Measurements from ENCODE around the gene GALNT15. TPM values are rescaled to one million over a fixed set of nuclear protein-coding genes. Genes with fewer than 3 reads are reported as not detected.

GALNT15 gene
- total and polyA plus RNA-seq, 2 donors (not counting 1 experiment from before 2014, with no cell fraction given) = 10.7 to 37.7 TPM

GRCh38 chr3:16264708-16265454 is 90.4 kb downstream of the GALNT15 start, which contains the start of the genes DPH3 and OXNAD1:
Gene DPH3, minus strand, starts transcription at chr3:16264943. Its CDS starts 67 bp downstream, at chr3:16264876.
Gene OXNAD1, plus strand, starts transcription at chr3:16265212. Its CDS starts 5,741 bp downstream, at chr3:16270953.
- Histone ChIP-seq H3K4me1 (ENCODE audit: control insufficient read depth, extremely low read depth, insufficient read depth, low read length) (peaks cover 2% of the 10 kb centered on the region), H3K27me3 (ENCODE audit: control insufficient read depth, insufficient read depth, low read length) (no peaks in the 10 kb centered on the region), H3K9me3 (ENCODE audit: control insufficient read depth, insufficient read depth, low read depth, low read length) (no peaks in the 10 kb centered on the region), H2AFZ (ENCODE audit: low read length) (peak within 1 kb of the TSS; percentile 95), H3K79me2 (ENCODE audit: control insufficient read depth, insufficient read depth, low read length) (peaks cover 39% of the 10 kb centered on the region), H4K20me1 (ENCODE audit: control insufficient read depth, extremely low read depth, insufficient read depth, low read length) (no peaks in the 10 kb centered on the region), H3K27ac (ENCODE audit: insufficient read depth, low read length) (peak within 1 kb of the TSS; percentile 98), H3K36me3 (ENCODE audit: control insufficient read depth, insufficient read depth, low read length) (peaks cover 4% of the 10 kb centered on the region), H3K9ac (ENCODE audit: insufficient read depth, low read length) (peak within 1 kb of the TSS; percentile 96), H3K4me3 (replicated peaks in 1 of 4; ENCODE audit: control extremely low read depth in 1 of 4, insufficient read depth in 1 of 4, low read depth in 3 of 4, low read length in 4 of 4) (peak within 1 kb of the TSS; percentile 90 to 97 (median 92)), H3K4me2 (ENCODE audit: extremely low read depth, insufficient read depth, low read length) (peak within 1 kb of the TSS; percentile 86)
- no peak for TF ChIP-seq EZH2 (IDR thresholded peaks at IDR 0.05; ENCODE audit: low read length, missing control alignments)
- no peak for TF ChIP-seq CTCF (conservative IDR thresholded peaks at IDR 0.05 in 1 of 2, IDR thresholded peaks at IDR 0.05 in 1 of 2; ENCODE audit: low read depth in 1 of 2, low read length in 2 of 2)
- peak; percentile 99 to 100 for DNase-seq (ENCODE audit: low read depth in 2 of 2)

GRCh38 chr3:16265455-16265786 is 90.9 kb downstream of the GALNT15 start:
- Histone ChIP-seq H2AFZ (ENCODE audit: low read length) (peak overlapping the region; percentile 95), H3K4me3 (replicated peaks in 1 of 4; ENCODE audit: control extremely low read depth in 1 of 4, insufficient read depth in 1 of 4, low read depth in 3 of 4, low read length in 4 of 4) (peak overlapping the region; percentile 90 to 97 (median 92)), H3K36me3 (ENCODE audit: control insufficient read depth, insufficient read depth, low read length) (peaks cover 4% of the 10 kb centered on the region), H3K4me2 (ENCODE audit: extremely low read depth, insufficient read depth, low read length) (peak overlapping the region; percentile 86), H4K20me1 (ENCODE audit: control insufficient read depth, extremely low read depth, insufficient read depth, low read length) (no peaks in the 10 kb centered on the region), H3K4me1 (ENCODE audit: control insufficient read depth, extremely low read depth, insufficient read depth, low read length) (peaks cover 2% of the 10 kb centered on the region), H3K27me3 (ENCODE audit: control insufficient read depth, insufficient read depth, low read length) (no peaks in the 10 kb centered on the region), H3K79me2 (ENCODE audit: control insufficient read depth, insufficient read depth, low read length) (peaks cover 39% of the 10 kb centered on the region), H3K27ac (ENCODE audit: insufficient read depth, low read length) (peak overlapping the region; percentile 98), H3K9ac (ENCODE audit: insufficient read depth, low read length) (peak overlapping the region; percentile 94), H3K9me3 (ENCODE audit: control insufficient read depth, insufficient read depth, low read depth, low read length) (no peaks in the 10 kb centered on the region)
- DNase-seq (ENCODE audit: low read depth in 2 of 2) = no peak
- TF ChIP-seq CTCF (conservative IDR thresholded peaks at IDR 0.05 in 1 of 2, IDR thresholded peaks at IDR 0.05 in 1 of 2; ENCODE audit: low read depth in 1 of 2, low read length in 2 of 2) = no peak
- no peak for TF ChIP-seq EZH2 (IDR thresholded peaks at IDR 0.05; ENCODE audit: low read length, missing control alignments)

GRCh38 chr3:16266714-16267113 is 92.2 kb downstream of the GALNT15 start:
- no peaks in the 10 kb centered on the region for H3K27me3 ChIP-seq (ENCODE audit: control insufficient read depth, insufficient read depth, low read length)

More at GRCh38 chr3:16266714-16267113, 92.2 kb downstream of the GALNT15 start:
- no peak overlapping the region for H3K4me3 ChIP-seq (replicated peaks in 1 of 4; ENCODE audit: control extremely low read depth in 1 of 4, insufficient read depth in 1 of 4, low read depth in 3 of 4, low read length in 4 of 4)
- H3K36me3 ChIP-seq (ENCODE audit: control insufficient read depth, insufficient read depth, low read length) = peaks cover 4% of the 10 kb centered on the region
- no peak for DNase-seq (ENCODE audit: low read depth in 2 of 2)
- no peak overlapping the region for H3K4me2 ChIP-seq (ENCODE audit: extremely low read depth, insufficient read depth, low read length)
- H3K4me1 ChIP-seq (ENCODE audit: control insufficient read depth, extremely low read depth, insufficient read depth, low read length) = peaks cover 2% of the 10 kb centered on the region
- H3K27ac ChIP-seq (ENCODE audit: insufficient read depth, low read length) = no peak overlapping the region
- H3K9ac ChIP-seq (ENCODE audit: insufficient read depth, low read length) = no peak overlapping the region
- H3K79me2 ChIP-seq (ENCODE audit: control insufficient read depth, insufficient read depth, low read length) = peaks cover 34% of the 10 kb centered on the region
- TF ChIP-seq EZH2 (IDR thresholded peaks at IDR 0.05; ENCODE audit: low read length, missing control alignments) = no peak
- TF ChIP-seq CTCF (conservative IDR thresholded peaks at IDR 0.05 in 1 of 2, IDR thresholded peaks at IDR 0.05 in 1 of 2; ENCODE audit: low read depth in 1 of 2, low read length in 2 of 2) = no peak
- no peaks in the 10 kb centered on the region for H3K9me3 ChIP-seq (ENCODE audit: control insufficient read depth, insufficient read depth, low read depth, low read length)
- no peaks in the 10 kb centered on the region for H4K20me1 ChIP-seq (ENCODE audit: control insufficient read depth, extremely low read depth, insufficient read depth, low read length)
- no peak overlapping the region for H2AFZ ChIP-seq (ENCODE audit: low read length)

All from fibroblast of lung (primary cell).